ENCODE results near the gene MBTPS1.

- TF ChIP-seq, protein P1, sequence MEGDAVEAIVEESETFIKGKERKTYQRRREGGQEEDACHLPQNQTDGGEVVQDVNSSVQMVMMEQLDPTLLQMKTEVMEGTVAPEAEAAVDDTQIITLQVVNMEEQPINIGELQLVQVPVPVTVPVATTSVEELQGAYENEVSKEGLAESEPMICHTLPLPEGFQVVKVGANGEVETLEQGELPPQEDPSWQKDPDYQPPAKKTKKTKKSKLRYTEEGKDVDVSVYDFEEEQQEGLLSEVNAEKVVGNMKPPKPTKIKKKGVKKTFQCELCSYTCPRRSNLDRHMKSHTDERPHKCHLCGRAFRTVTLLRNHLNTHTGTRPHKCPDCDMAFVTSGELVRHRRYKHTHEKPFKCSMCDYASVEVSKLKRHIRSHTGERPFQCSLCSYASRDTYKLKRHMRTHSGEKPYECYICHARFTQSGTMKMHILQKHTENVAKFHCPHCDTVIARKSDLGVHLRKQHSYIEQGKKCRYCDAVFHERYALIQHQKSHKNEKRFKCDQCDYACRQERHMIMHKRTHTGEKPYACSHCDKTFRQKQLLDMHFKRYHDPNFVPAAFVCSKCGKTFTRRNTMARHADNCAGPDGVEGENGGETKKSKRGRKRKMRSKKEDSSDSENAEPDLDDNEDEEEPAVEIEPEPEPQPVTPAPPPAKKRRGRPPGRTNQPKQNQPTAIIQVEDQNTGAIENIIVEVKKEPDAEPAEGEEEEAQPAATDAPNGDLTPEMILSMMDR (IDR thresholded peaks at IDR 0.05) = no peak
- TF ChIP-seq POLR2A (IDR thresholded peaks at IDR 0.05) (no peak), EP300 (IDR thresholded peaks at IDR 0.05) (no peak)
Measured at GRCh38 chr16:84047206-84047605, 69.5 kb downstream of the MBTPS1 start.

Measured in stomach (tissue), 4 donors.